Measurements from ENCODE around the gene AQP11. TPM values are rescaled to one million over a fixed set of nuclear protein-coding genes. Genes with fewer than 3 reads are reported as not detected.
A peak's percentile ranks its signal among the peaks of the same experiment; 100 is the strongest.

The AQP11 gene
- total RNA-seq, 1 experiment from 2014 or later: 2.2 TPM

DNA sequence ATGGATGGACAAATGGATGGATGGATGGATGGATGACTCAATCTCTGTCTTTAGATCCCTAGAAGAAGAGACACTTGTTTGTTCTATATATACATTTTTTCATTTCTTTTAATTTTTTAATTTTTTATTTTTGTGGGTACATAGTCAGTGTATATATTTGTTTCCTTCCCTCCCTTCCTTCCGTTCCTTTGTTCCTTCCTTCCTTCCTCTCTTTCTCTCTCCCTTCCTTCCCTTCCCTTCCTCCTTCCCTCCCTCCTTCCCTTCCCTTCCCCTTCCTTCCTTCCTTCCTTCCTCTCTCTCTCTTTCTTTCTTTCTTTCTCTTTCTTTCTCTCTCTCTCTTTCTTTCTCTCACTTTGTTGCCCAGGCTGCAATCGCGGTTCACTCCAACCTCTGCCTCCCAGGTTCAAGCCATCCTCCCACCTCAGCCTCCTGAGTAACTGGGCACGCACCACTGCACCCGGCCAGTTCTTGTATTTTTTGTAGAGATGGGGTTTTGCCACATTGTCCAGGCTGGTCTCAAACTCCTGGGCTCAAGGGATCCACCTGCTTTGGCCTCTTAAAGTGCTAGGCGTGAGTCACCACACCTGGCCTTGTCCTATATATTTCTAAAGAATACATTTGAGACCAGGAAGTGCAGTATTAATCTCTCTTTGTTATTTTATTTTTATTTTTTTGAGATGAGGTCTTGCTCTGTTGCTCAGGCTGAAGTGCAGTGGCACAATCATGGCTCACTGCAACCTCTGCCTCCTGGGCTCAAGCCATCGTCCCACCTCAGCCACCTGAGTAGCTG, 42.5 kb upstream of the AQP11 start:
- no peak overlapping the region for H3K9ac ChIP-seq (ENCODE audit: low read length)
- POLR2A ChIA-PET (ENCODE audit: unreplicated experiment): interaction anchor here (0.6 kb wide), 1 partner anchor 15 kb away, joined by 6 read pairs; no protein-coding TSS in a partner anchor
- no peak overlapping the region for H3K4me3 ChIP-seq (ENCODE audit: low read length)
- no peaks in the 10 kb centered on the region for H4K20me1 ChIP-seq (ENCODE audit: low read length)
- no peak overlapping the region for H3K27ac ChIP-seq (ENCODE audit: low read length)
- no peaks in the 10 kb centered on the region for H3K4me1 ChIP-seq (ENCODE audit: insufficient read depth, low read length)
- H2AFZ ChIP-seq (ENCODE audit: low read length): no peak overlapping the region; the same call in 1 of the 2 replicates
- H3K79me2 ChIP-seq (ENCODE audit: low read length): no peaks in the 10 kb centered on the region
- BruUV-seq (replicated peaks): no TSS peak
- H3K9me2 ChIP-seq (replicated peaks; ENCODE audit: low read length): no peaks in the 10 kb centered on the region
- 0 out of 2 replicates have a peak, but pooled peaks cover 3% of the 10 kb centered on the region for H3K9me3 ChIP-seq (ENCODE audit: low read length)
- ATAC-seq (no peak), DNase-seq (no peak)
- intact Hi-C loops (cut with micrococcal nuclease): loop anchor here (5.0 kb wide), 3 partner anchors 50 to 135 kb away; partner anchors contain the start of gene PAK1
- CTCF ChIA-PET: interaction anchor here (0.6 to 1.6 kb wide), 3 partner anchors 40 to 499 kb away, joined by 3 to 17 read pairs (median 3); no protein-coding TSS in a partner anchor
- H3K27me3 ChIP-seq (ENCODE audit: low read length): no peaks in the 10 kb centered on the region
- H3K36me3 ChIP-seq (ENCODE audit: low read depth, low read length): no peaks in the 10 kb centered on the region
- no peaks in the 10 kb centered on the region for H3F3A ChIP-seq (ENCODE audit: low read length, unreplicated experiment)
- TF ChIP-seq EZH2phosphoT487 (IDR thresholded peaks at IDR 0.05; ENCODE audit: borderline replicate concordance, low read length): no peak
- TF ChIP-seq, protein P1, sequence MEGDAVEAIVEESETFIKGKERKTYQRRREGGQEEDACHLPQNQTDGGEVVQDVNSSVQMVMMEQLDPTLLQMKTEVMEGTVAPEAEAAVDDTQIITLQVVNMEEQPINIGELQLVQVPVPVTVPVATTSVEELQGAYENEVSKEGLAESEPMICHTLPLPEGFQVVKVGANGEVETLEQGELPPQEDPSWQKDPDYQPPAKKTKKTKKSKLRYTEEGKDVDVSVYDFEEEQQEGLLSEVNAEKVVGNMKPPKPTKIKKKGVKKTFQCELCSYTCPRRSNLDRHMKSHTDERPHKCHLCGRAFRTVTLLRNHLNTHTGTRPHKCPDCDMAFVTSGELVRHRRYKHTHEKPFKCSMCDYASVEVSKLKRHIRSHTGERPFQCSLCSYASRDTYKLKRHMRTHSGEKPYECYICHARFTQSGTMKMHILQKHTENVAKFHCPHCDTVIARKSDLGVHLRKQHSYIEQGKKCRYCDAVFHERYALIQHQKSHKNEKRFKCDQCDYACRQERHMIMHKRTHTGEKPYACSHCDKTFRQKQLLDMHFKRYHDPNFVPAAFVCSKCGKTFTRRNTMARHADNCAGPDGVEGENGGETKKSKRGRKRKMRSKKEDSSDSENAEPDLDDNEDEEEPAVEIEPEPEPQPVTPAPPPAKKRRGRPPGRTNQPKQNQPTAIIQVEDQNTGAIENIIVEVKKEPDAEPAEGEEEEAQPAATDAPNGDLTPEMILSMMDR (conservative IDR thresholded peaks at IDR 0.05; ENCODE audit: low read depth, low read length): no peak
- TF ChIP-seq EZH2 (IDR thresholded peaks at IDR 0.05; ENCODE audit: low read length, unreplicated experiment): no peak
- H3K4me2 ChIP-seq (ENCODE audit: low read length): no peak overlapping the region

DNA sequence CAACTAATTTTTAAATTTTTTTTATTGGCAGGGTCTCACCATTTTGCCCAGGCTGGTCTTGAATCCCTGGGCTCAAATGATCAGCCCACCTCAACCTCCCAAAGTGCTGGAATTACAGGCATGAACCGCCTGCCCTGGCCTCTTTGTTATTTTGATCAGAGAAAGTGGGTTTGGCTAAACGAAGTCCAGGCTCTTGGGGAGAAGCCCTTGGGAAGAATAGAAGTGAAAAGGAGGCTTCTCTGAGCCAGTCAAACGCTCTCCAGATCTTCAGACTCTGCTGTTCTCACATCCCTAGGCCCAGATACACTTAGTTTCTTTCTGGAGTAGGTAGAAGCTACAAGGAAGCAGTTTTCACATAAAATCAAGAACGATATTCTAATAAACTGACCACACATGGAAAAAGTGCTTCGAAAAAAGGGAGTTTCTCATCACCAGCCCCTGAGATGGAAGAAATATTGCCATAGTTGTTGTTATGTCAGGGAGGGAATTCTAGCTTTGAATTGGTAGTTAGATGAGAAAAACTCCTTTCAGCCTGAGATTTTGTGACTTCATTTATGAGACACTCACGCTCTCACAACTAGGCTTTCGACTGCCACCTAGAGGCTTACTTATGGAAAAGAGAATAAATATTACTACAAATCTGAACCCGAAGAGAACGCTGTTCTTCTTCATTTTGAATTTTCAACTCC, 41.7 kb upstream of the AQP11 start:
- intact Hi-C loops (cut with micrococcal nuclease): loop anchor here (1.0 to 5.0 kb wide), 5 partner anchors 51 to 421 kb away; partner anchors contain the start of gene PAK1
- Histone ChIP-seq H3K9me2 (replicated peaks; ENCODE audit: low read length) (no peaks in the 10 kb centered on the region), H3K9me3 (ENCODE audit: low read length) (0 out of 2 replicates have a peak, but pooled peaks cover 3% of the 10 kb centered on the region), H2AFZ (ENCODE audit: low read length) (peak overlapping the region; percentile 50), H3K4me1 (ENCODE audit: insufficient read depth, low read length) (no peaks in the 10 kb centered on the region), H3K9ac (ENCODE audit: low read length) (no peak overlapping the region), H3K79me2 (ENCODE audit: low read length) (no peaks in the 10 kb centered on the region), H3K36me3 (ENCODE audit: low read depth, low read length) (no peaks in the 10 kb centered on the region), H3F3A (ENCODE audit: low read length, unreplicated experiment) (no peaks in the 10 kb centered on the region), H3K4me3 (ENCODE audit: low read length) (no peak overlapping the region), H4K20me1 (ENCODE audit: low read length) (no peaks in the 10 kb centered on the region), H3K27ac (ENCODE audit: low read length) (no peak overlapping the region), H3K4me2 (ENCODE audit: low read length) (0 out of 2 replicates have a peak overlapping the region, but pooled peaks have one; percentile 34), H3K27me3 (ENCODE audit: low read length) (no peaks in the 10 kb centered on the region)
- TF ChIP-seq EZH2 (IDR thresholded peaks at IDR 0.05; ENCODE audit: low read length, unreplicated experiment): no peak
- TF ChIP-seq, protein P1 (conservative IDR thresholded peaks at IDR 0.05; ENCODE audit: low read depth, low read length): peak; percentile 90
- no peak for TF ChIP-seq EZH2phosphoT487 (IDR thresholded peaks at IDR 0.05; ENCODE audit: borderline replicate concordance, low read length)
- ChIA-PET POLR2A (ENCODE audit: unreplicated experiment) (interaction anchor here (0.5 to 0.6 kb wide), 4 partner anchors 14 to 594 kb away, joined by 6 to 12 read pairs (median 9); no protein-coding TSS in a partner anchor), CTCF (interaction anchor here (0.5 to 1.6 kb wide), 13 partner anchors 38 to 500 kb away, joined by 3 to 17 read pairs (median 3); no protein-coding TSS in a partner anchor)
- ATAC-seq: peak; percentile 67
- no TSS peak for BruUV-seq (replicated peaks)
- DNase-seq: peak; percentile 81
